ENCODE results near the gene KLHL18. TPM values are rescaled to one million over a fixed set of nuclear protein-coding genes. Genes with fewer than 3 reads are reported as not detected.
"Not testable (repeated sequence)": the region's sequence is repeated elsewhere in the genome, so short reads cannot be mapped to it uniquely, and the experiment has no call there.

The KLHL18 gene
- polyA plus RNA-seq, 10 donors = 12.2 to 16.8 (median 14.2) TPM

GRCh38 chr3:47309231-47309630 is 26.5 kb downstream of the KLHL18 start:
- DNase-seq = not testable (repeated sequence)

- no peak for DNase-seq
Observed at GRCh38 chr3:47310391-47310790, 27.6 kb downstream of the KLHL18 start.

- DNase-seq = no peak
Observed at GRCh38 chr3:47313341-47314055, 30.8 kb downstream of the KLHL18 start.

GRCh38 chr3:47314056-47314764 is 31.5 kb downstream of the KLHL18 start:
- no peak for DNase-seq

GRCh38 chr3:47315069-47315647 is 32.4 kb downstream of the KLHL18 start:
- peak in 2 of 3 donors; percentile 46 to 61 for DNase-seq

- DNase-seq = not testable (repeated sequence)
Observed at GRCh38 chr3:47316151-47316550, 33.4 kb downstream of the KLHL18 start.

- DNase-seq = peak in 1 of 3 donors; percentile 12
Observed at GRCh38 chr3:47318916-47319315, 36.2 kb downstream of the KLHL18 start.

GRCh38 chr3:47319956-47320355 is 37.2 kb downstream of the KLHL18 start:
- DNase-seq = no peak

GRCh38 chr3:47323431-47324277 is 40.9 kb downstream of the KLHL18 start:
- no peak for DNase-seq

GRCh38 chr3:47324278-47324865 is 41.6 kb downstream of the KLHL18 start:
- peak; percentile 76 to 84 (median 77) for DNase-seq

GRCh38 chr3:47333907-47334306 is 51.2 kb downstream of the KLHL18 start:
- DNase-seq = no peak

- no peak for DNase-seq
Observed at GRCh38 chr3:47337656-47338055, 54.9 kb downstream of the KLHL18 start.

- no peak for DNase-seq
Observed at GRCh38 chr3:47339951-47340350, 57.2 kb downstream of the KLHL18 start.

- DNase-seq = no peak
Observed at GRCh38 chr3:47340866-47341265, 58.1 kb downstream of the KLHL18 start.

GRCh38 chr3:47342151-47342550 is 59.4 kb downstream of the KLHL18 start:
- no peak for DNase-seq

GRCh38 chr3:47342812-47343211 is 60.1 kb downstream of the KLHL18 start:
- no peak for DNase-seq

- no peak for DNase-seq
Observed at GRCh38 chr3:47343471-47343971, 60.8 kb downstream of the KLHL18 start.

- DNase-seq = no peak
Observed at GRCh38 chr3:47344971-47345370, 62.2 kb downstream of the KLHL18 start.

- peak in 2 of 3 donors; percentile 28 to 44 for DNase-seq
Observed at GRCh38 chr3:47347217-47347801, 64.6 kb downstream of the KLHL18 start.

- no peak for DNase-seq
Observed at GRCh38 chr3:47348411-47349154, 65.8 kb downstream of the KLHL18 start.
